HG02840 (cell line): ENCODE results near the gene JAZF1.
"Not testable (repeated sequence)": the region's sequence is repeated elsewhere in the genome, so short reads cannot be mapped to it uniquely, and the experiment has no call there.

Experiments used
- ATAC-seq: cut with Tn5 transposase; IDR thresholded peaks from one replicate; pipeline ENCODE4 v1.9.1; 2021; ENCODE audit warnings: mild to moderate bottlenecking, moderate library complexity, moderate number of reproducible peaks; ENCODE audit not compliant: unreplicated experiment, low FRiP score

The JAZF1 gene

GRCh38 chr7:28020302-28020940, 160.2 kb downstream of the JAZF1 start:
- ATAC-seq = no peak

GRCh38 chr7:28018856-28019465, 161.6 kb downstream of the JAZF1 start:
- ATAC-seq = no peak

GRCh38 chr7:28018446-28018845, 162.1 kb downstream of the JAZF1 start:
- ATAC-seq = no peak

- no peak for ATAC-seq
Observed at GRCh38 chr7:28018020-28018419, 162.6 kb downstream of the JAZF1 start.

- no peak for ATAC-seq
Observed at GRCh38 chr7:28017372-28017771, 163.2 kb downstream of the JAZF1 start.

- no peak for ATAC-seq
Observed at GRCh38 chr7:28016297-28016696, 164.3 kb downstream of the JAZF1 start.

GRCh38 chr7:28015169-28015568, 165.4 kb downstream of the JAZF1 start:
- ATAC-seq = no peak

- not testable (repeated sequence) for ATAC-seq
Observed at GRCh38 chr7:28014340-28014739, 166.3 kb downstream of the JAZF1 start.

- ATAC-seq = no peak
Observed at GRCh38 chr7:28013441-28013840, 167.2 kb downstream of the JAZF1 start.

- no peak for ATAC-seq
Observed at GRCh38 chr7:28013019-28013418, 167.6 kb downstream of the JAZF1 start.

GRCh38 chr7:28008911-28009310, 171.7 kb downstream of the JAZF1 start:
- no peak for ATAC-seq

- ATAC-seq = no peak
Observed at GRCh38 chr7:28008171-28008570, 172.4 kb downstream of the JAZF1 start.

GRCh38 chr7:28006491-28006890, 174.1 kb downstream of the JAZF1 start:
- ATAC-seq = no peak

- no peak for ATAC-seq
Observed at GRCh38 chr7:28005847-28006231, 174.8 kb downstream of the JAZF1 start.

GRCh38 chr7:28005075-28005846, 175.3 kb downstream of the JAZF1 start:
- no peak for ATAC-seq

GRCh38 chr7:28003408-28003807, 177.2 kb downstream of the JAZF1 start:
- no peak for ATAC-seq

- no peak for ATAC-seq
Observed at GRCh38 chr7:28002638-28003037, 178.0 kb downstream of the JAZF1 start.

GRCh38 chr7:28001896-28002295, 178.7 kb downstream of the JAZF1 start:
- no peak for ATAC-seq

GRCh38 chr7:27999829-28000228, 180.8 kb downstream of the JAZF1 start:
- no peak for ATAC-seq

- no peak for ATAC-seq
Observed at GRCh38 chr7:27998382-27998781, 182.2 kb downstream of the JAZF1 start.

GRCh38 chr7:27997188-27997707, 183.3 kb downstream of the JAZF1 start:
- ATAC-seq = no peak
